C4-2B (cell line): ENCODE data around the gene HS1BP3.

Source experiments
- ZFX ChIP-seq: fragments of 450-650 bp; IDR thresholded peaks from 2 replicates; pipeline ENCODE4 v1.6.1; 2017
- TF ChIP-seq, protein P1 (sequence below): fragments of 450-650 bp; conservative IDR thresholded peaks from 2 replicates; pipeline ENCODE4 v1.5.1; 2017; ENCODE audit warnings: mild to moderate bottlenecking

DNA sequence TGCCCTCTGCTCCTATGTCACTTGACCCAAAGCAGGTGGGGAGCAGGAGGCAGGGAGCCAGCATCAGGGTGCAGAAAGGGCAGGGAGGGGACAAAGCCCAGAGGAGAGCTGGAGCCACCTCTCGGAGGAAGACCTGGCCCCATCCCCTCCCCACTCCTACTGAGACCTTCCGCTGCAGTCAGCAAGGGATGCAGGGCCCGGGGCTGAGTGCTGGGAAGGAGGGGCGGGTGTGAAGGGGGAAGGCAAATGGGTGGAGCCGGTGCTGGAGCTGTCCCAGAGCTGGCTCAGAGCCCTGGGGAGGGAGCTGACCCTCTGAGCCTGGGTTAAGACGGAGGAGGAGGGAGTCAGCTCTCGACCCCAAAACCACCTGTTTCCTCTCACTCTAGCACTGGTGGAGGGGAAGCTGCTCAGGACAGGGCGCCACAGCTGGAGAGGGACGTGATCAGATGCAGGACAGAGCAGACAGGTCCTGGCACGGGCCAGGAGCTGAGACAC lies 33.8 kb downstream of the HS1BP3 start:
- TF ChIP-seq, protein P1, sequence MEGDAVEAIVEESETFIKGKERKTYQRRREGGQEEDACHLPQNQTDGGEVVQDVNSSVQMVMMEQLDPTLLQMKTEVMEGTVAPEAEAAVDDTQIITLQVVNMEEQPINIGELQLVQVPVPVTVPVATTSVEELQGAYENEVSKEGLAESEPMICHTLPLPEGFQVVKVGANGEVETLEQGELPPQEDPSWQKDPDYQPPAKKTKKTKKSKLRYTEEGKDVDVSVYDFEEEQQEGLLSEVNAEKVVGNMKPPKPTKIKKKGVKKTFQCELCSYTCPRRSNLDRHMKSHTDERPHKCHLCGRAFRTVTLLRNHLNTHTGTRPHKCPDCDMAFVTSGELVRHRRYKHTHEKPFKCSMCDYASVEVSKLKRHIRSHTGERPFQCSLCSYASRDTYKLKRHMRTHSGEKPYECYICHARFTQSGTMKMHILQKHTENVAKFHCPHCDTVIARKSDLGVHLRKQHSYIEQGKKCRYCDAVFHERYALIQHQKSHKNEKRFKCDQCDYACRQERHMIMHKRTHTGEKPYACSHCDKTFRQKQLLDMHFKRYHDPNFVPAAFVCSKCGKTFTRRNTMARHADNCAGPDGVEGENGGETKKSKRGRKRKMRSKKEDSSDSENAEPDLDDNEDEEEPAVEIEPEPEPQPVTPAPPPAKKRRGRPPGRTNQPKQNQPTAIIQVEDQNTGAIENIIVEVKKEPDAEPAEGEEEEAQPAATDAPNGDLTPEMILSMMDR = no peak
- TF ChIP-seq ZFX = no peak
